GM12891 (cell line): ENCODE results near the gene COQ10A.
"Not testable (repeated sequence)": the region's sequence is repeated elsewhere in the genome, so short reads cannot be mapped to it uniquely, and the experiment has no call there.

Source experiments
- DNase-seq: peaks from one replicate; pipeline ENCODE4 v3.0.0; 2011; ENCODE audit warnings: low spot score; ENCODE audit not compliant: insufficient read length
- FAIRE-seq: peaks from 2 replicates; lab custom pipeline; 2011; peaks lifted over from hg19 to GRCh38; lab: Jason Lieb, UNC
- PAX5 ChIP-seq: IDR thresholded peaks from 2 replicates; pipeline ENCODE4 v1.6.1; 2011; ENCODE audit warnings: low read length, moderate library complexity, mild to moderate bottlenecking; ENCODE audit not compliant: insufficient read depth, severe bottlenecking
- POLR2A ChIP-seq: IDR thresholded peaks from 2 replicates; pipeline ENCODE4 v1.6.1; 2011; ENCODE audit warnings: low read depth, low read length, control low read depth
- POLR2AphosphoS5 ChIP-seq: IDR thresholded peaks from 2 replicates; pipeline ENCODE4 v1.6.1; 2011; ENCODE audit warnings: low read depth, low read length, control low read depth
- POU2F2 ChIP-seq: IDR thresholded peaks from 2 replicates; pipeline ENCODE4 v1.6.1; 2011; ENCODE audit warnings: low read depth, mild to moderate bottlenecking, control low read depth, low read length, moderate library complexity
- SPI1 ChIP-seq: IDR thresholded peaks from 2 replicates; pipeline ENCODE4 v1.6.1; 2011; ENCODE audit warnings: low read depth, low read length, control low read depth
- TAF1 ChIP-seq: IDR thresholded peaks from 2 replicates; pipeline ENCODE4 v1.6.1; 2011; ENCODE audit warnings: low read depth, low read length, control low read depth

The COQ10A gene

DNA sequence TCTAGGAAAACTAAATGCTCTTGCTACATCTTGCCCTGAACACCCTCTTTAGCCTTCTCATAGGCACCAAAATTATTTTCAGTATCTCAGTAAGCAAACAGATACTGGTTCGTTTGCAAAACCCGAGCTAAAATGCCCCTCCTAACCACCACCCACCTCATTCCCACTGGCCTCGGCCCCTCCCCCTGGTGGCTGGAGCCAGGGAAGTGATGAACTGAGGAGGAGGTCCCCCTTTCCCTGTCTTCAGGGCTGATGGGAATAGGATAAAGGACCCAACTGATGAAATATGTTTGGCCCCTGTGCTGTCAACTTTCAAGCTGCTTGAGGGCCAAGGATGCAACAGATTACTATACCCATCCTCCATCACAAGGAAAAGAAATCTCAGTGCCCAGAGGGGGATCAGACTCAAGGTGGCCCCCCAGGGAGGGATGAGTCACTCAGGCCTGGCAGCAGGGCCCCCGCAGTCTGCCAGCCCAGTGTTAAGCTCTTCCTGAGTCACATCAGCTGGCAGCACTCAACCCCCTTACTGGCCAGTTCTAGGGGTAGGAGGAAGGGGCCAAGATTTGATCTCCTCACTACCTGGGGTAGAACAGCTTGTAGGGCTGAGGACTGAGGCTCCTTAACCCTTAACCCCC is 10.3 kb upstream of the COQ10A start:
- TF ChIP-seq POU2F2 (no peak), POLR2AphosphoS5 (no peak), PAX5 (no peak), TAF1 (no peak)
- DNase-seq (no peak), FAIRE-seq (no peak)

DNA sequence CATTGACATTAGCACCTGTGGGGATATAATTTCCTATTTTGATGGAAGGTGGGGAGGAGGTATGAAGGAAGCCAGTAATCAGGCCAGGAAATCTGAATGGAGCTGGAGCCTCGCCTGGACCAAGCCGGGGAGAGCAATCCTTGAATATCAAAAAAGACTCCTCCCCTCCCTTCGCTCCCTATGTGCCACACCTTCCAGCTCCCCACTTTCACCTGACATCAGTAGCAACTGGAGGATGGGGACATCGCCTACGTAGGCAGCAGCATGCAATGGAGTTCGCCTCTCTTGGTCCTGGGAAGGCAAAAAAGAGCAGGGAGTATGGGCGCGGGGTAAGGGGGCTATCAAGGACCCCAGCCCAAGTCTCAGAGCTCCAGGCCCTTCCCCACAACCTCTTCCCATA is 9.7 kb upstream of the COQ10A start:
- TF ChIP-seq TAF1 (no peak), POLR2AphosphoS5 (no peak), POLR2A (no peak), SPI1 (no peak), PAX5 (no peak), POU2F2 (no peak)
- no peak for FAIRE-seq

DNA sequence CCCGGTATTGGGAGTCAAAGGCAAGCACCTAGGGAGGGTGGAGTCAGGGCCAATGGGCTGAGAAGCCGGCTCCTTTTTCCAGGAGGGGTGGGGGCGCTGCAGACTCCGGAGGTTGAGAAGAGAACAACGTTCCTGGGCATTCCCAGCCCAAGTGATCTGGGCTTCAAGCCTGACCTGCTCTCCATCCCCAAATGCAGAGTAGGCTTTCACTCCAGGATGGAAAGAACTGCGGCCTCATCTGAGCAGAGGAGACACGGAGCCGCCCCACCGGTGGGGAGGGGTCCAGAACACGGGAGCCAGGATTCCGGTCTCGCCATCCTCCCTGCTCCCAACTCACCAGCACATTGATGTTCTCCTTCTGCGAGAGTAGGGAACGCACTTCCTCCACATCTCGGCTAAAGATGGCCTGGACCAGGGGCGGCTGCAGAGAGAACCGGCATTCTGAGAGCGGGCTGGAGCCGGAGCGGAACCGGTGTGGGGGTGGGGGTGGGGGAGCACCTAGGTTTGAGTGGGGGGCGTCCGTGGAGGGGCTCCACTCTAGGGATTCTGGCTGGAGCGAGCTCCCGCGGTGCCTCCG is 9.2 kb upstream of the COQ10A start:
- peak; percentile 50 for FAIRE-seq
- no peak for DNase-seq
- TF ChIP-seq POLR2A (no peak), PAX5 (no peak), POLR2AphosphoS5 (no peak), SPI1 (no peak), TAF1 (no peak)

More for the DNA sequence above, 9.7 kb upstream of the COQ10A start:
- no peak for DNase-seq

- DNase-seq = peak; percentile 97
- FAIRE-seq = peak; percentile 79
These were observed 8.5 kb upstream of the COQ10A start, which contains the start of gene ANKRD52 for GRCh38 chr12:56258068-56258819. ANKRD52 (minus strand) TSS chr12:56258384; CDS start chr12:56258269, 115 bp downstream.

GRCh38 chr12:56258820-56259183 is 7.9 kb upstream of the COQ10A start:
- DNase-seq (no peak), FAIRE-seq (no peak)
- TF ChIP-seq PAX5 = no peak
- TF ChIP-seq POU2F2 = no peak
- no peak for TF ChIP-seq TAF1
- no peak for TF ChIP-seq POLR2A
- TF ChIP-seq SPI1 = no peak
- no peak for TF ChIP-seq POLR2AphosphoS5

More at GRCh38 chr12:56258068-56258819, 8.5 kb upstream of the COQ10A start, which contains the start of gene ANKRD52:
- TF ChIP-seq POU2F2 = no peak
- no peak for TF ChIP-seq POLR2A
- no peak for TF ChIP-seq TAF1
- TF ChIP-seq PAX5 = no peak
- no peak for TF ChIP-seq POLR2AphosphoS5
- TF ChIP-seq SPI1 = no peak

- DNase-seq (no peak), FAIRE-seq (no peak)
- no peak for TF ChIP-seq SPI1
- TF ChIP-seq POU2F2 = no peak
- no peak for TF ChIP-seq POLR2A
- no peak for TF ChIP-seq TAF1
- no peak for TF ChIP-seq PAX5
- no peak for TF ChIP-seq POLR2AphosphoS5
These were observed 6.4 kb upstream of the COQ10A start for GRCh38 chr12:56260380-56260779.

- DNase-seq = no peak
- no peak for TF ChIP-seq POLR2A
- no peak for TF ChIP-seq SPI1
- no peak for TF ChIP-seq PAX5
- no peak for TF ChIP-seq POLR2AphosphoS5
- TF ChIP-seq POU2F2 = no peak
- no peak for TF ChIP-seq TAF1
- no peak for FAIRE-seq
These were observed 5.8 kb upstream of the COQ10A start for GRCh38 chr12:56260921-56261320.

- TF ChIP-seq POLR2A = no peak
- no peak for TF ChIP-seq PAX5
- TF ChIP-seq TAF1 = no peak
- no peak for TF ChIP-seq POLR2AphosphoS5
- no peak for TF ChIP-seq SPI1
- no peak for FAIRE-seq
- no peak for DNase-seq
These were observed 5.1 kb upstream of the COQ10A start for GRCh38 chr12:56261503-56262232.

- not testable (repeated sequence) for FAIRE-seq, DNase-seq
These were observed 3.8 kb upstream of the COQ10A start for GRCh38 chr12:56262955-56263354.

DNA sequence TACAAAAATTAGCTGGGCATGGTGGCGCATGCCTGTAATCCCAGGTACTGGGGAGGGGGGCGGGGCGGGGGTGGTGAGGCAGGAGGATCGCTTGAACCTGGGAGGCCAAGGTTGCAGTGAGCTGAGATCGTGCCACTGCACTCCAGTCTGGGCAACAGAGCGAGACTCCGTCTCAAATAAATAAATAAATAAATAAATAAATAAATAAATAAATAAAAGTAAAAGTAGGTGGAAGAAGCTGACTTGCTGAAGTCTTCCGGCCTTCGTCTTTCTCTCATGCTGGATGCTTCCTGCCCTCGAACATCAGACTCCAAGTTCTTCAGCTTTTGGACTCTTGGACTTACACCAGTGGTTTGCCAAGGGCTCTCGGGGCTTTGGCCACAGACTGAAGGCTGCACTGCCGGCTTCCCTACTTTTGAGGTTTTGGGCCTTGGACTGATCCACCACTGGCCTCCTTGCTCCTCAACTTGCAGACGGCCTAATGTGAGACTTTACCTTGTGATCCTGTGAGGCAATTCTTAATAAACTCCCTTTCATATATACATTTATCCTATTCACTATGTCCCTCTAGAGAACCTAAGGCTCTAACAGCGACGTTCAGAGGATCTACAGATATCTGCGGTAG is 562 bp upstream of the COQ10A start:
- FAIRE-seq, DNase-seq: not testable (repeated sequence)
